HG02884 (cell line): ENCODE results near the gene CCNK.

Source experiments
- ATAC-seq: cut with Tn5 transposase; IDR thresholded peaks from one replicate; pipeline ENCODE4 v1.9.1; 2021; ENCODE audit warnings: mild to moderate bottlenecking, moderate library complexity; ENCODE audit not compliant: unreplicated experiment

CCNK gene

GRCh38 chr14:99532310-99532709, 51.1 kb downstream of the CCNK start:
- no peak for ATAC-seq

GRCh38 chr14:99534333-99534732, 53.1 kb downstream of the CCNK start:
- no peak for ATAC-seq

GRCh38 chr14:99534863-99535262, 53.7 kb downstream of the CCNK start:
- ATAC-seq, result no peak

GRCh38 chr14:99535448-99535847, 54.2 kb downstream of the CCNK start:
- ATAC-seq, result no peak

- ATAC-seq, result no peak
These were observed 54.9 kb downstream of the CCNK start for GRCh38 chr14:99535908-99536778.

GRCh38 chr14:99537399-99537798, 56.2 kb downstream of the CCNK start:
- no peak for ATAC-seq

- ATAC-seq, result no peak
These were observed 57.1 kb downstream of the CCNK start for GRCh38 chr14:99538275-99538674.

- no peak for ATAC-seq
These were observed 57.5 kb downstream of the CCNK start for GRCh38 chr14:99538733-99539132.

- no peak for ATAC-seq
These were observed 58.3 kb downstream of the CCNK start for GRCh38 chr14:99539491-99539890.

- ATAC-seq, result no peak
These were observed 59.2 kb downstream of the CCNK start for GRCh38 chr14:99540196-99541032.

- ATAC-seq, result no peak
These were observed 60.0 kb downstream of the CCNK start for GRCh38 chr14:99541211-99541610.

GRCh38 chr14:99541677-99542470, 60.7 kb downstream of the CCNK start:
- ATAC-seq, result no peak

- ATAC-seq, result no peak
These were observed 61.4 kb downstream of the CCNK start for GRCh38 chr14:99542566-99542965.

- ATAC-seq, result no peak
These were observed 62.2 kb downstream of the CCNK start for GRCh38 chr14:99543370-99543769.

GRCh38 chr14:99543985-99544384, 62.8 kb downstream of the CCNK start:
- no peak for ATAC-seq

GRCh38 chr14:99544991-99545390, 63.8 kb downstream of the CCNK start:
- ATAC-seq, result no peak

GRCh38 chr14:99545586-99545985, 64.4 kb downstream of the CCNK start:
- ATAC-seq, result no peak

- ATAC-seq, result no peak
These were observed 65.1 kb downstream of the CCNK start for GRCh38 chr14:99546234-99546879.

GRCh38 chr14:99548255-99548654, 67.0 kb downstream of the CCNK start:
- no peak for ATAC-seq

GRCh38 chr14:99548871-99549515, 67.8 kb downstream of the CCNK start:
- no peak for ATAC-seq
